ENCODE measurements around the gene ACTL7A. TPM values are rescaled to one million over a fixed set of nuclear protein-coding genes. Genes with fewer than 3 reads are reported as not detected.

ACTL7A gene
- total RNA-seq, 1 experiment from 2014 or later, result not detected

DNA sequence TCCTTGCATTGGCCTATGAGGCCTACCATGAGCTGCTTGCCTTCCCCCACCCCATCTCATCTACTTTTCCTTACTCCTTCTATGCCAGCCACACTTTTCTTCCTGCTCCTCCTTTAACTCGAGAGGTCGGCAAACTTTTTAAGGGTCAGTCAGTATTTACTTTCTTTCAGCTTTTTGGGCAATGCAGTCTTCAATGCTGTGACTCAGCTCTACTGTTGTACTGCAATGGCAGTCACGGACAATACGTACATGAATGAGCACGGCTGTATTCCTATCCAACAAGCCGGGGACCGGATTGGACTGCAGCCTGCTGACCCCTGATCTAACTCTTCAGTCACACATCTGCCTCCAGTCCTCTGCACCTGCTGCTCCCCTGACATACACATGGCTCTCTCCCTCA lies 602 bp upstream of the ACTL7A start:
- Histone ChIP-seq H3K4me3 (no peak overlapping the region), H3K9me3 (no peaks in the 10 kb centered on the region), H3K27me3 (no peaks in the 10 kb centered on the region), H3K36me3 (no peaks in the 10 kb centered on the region)
- no peak for DNase-seq

GRCh38 chr9:108863891-108864290 lies 1.8 kb downstream of the ACTL7A start:
- Histone ChIP-seq H3K9me3 (no peaks in the 10 kb centered on the region), H3K27me3 (no peaks in the 10 kb centered on the region), H3K36me3 (no peaks in the 10 kb centered on the region), H3K4me3 (no peak overlapping the region)
- DNase-seq, result no peak

DNA sequence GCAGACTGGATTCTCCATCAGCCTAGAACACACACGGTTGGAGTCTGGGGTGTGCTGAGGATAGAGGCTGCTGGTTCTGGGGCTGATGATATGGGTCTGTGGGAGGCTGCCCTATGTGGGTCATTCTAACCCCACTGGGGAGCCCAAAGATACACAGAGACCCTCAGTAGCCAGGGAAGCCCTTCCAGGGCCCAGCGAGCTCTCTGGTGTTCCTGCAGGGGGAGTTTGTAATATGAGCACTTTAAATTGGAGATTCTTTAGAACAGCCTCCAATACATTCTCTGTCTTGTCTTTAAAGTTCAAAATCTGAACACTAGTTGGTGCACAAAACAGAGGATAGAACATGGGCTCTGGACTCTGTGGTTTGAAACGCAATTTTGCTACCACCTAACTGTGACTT lies 2.4 kb downstream of the ACTL7A start:
- no peak overlapping the region for H3K4me3 ChIP-seq
- H3K27me3 ChIP-seq, result no peaks in the 10 kb centered on the region
- H3K36me3 ChIP-seq, result no peaks in the 10 kb centered on the region
- no peak for DNase-seq
- H3K9me3 ChIP-seq, result no peaks in the 10 kb centered on the region

- peak; percentile 9 for DNase-seq
- no peaks in the 10 kb centered on the region for H3K27me3 ChIP-seq
- H3K4me3 ChIP-seq, result no peak overlapping the region
- no peaks in the 10 kb centered on the region for H3K36me3 ChIP-seq
- no peaks in the 10 kb centered on the region for H3K9me3 ChIP-seq
These were observed 3.0 kb downstream of the ACTL7A start for GRCh38 chr9:108865037-108865436.

DNA sequence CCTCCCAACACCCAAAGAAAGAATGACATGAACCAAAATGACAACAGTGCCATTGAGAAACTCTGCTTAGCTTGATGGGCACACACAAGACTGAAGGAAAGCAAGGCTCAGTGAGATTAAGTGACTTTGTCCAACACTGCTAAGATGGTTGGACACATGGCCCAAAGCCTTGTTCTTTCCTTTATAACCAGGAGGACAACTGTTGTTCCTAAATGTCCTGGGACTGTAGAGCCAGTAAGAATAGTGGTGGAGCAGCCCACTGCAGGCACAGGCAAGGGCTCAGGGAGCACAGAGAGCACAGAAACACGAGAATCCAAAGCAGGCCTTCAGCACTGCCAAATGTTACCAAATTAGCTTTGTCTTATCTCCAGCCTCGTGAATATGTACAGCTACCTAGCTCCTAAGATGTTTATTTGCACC lies 3.9 kb downstream of the ACTL7A start:
- no peaks in the 10 kb centered on the region for H3K9me3 ChIP-seq
- H3K4me3 ChIP-seq, result no peak overlapping the region
- H3K36me3 ChIP-seq, result peaks cover 4% of the 10 kb centered on the region
- H3K27me3 ChIP-seq, result no peaks in the 10 kb centered on the region
- DNase-seq, result no peak

GRCh38 chr9:108867116-108867515 lies 5.0 kb downstream of the ACTL7A start:
- no peaks in the 10 kb centered on the region for H3K27me3 ChIP-seq
- no peak for DNase-seq
- H3K36me3 ChIP-seq, result peaks cover 15% of the 10 kb centered on the region
- no peaks in the 10 kb centered on the region for H3K9me3 ChIP-seq
- H3K4me3 ChIP-seq, result no peak overlapping the region

- no peaks in the 10 kb centered on the region for H3K27me3 ChIP-seq
- H3K9me3 ChIP-seq, result no peaks in the 10 kb centered on the region
- DNase-seq, result no peak
- peaks cover 18% of the 10 kb centered on the region for H3K36me3 ChIP-seq
- H3K4me3 ChIP-seq, result no peak overlapping the region
These were observed 5.8 kb downstream of the ACTL7A start for GRCh38 chr9:108867829-108868228.

- Histone ChIP-seq H3K4me3 (no peak overlapping the region), H3K36me3 (peaks cover 24% of the 10 kb centered on the region), H3K9me3 (no peaks in the 10 kb centered on the region), H3K27me3 (no peaks in the 10 kb centered on the region)
- no peak for DNase-seq
These were observed 7.1 kb downstream of the ACTL7A start for GRCh38 chr9:108869092-108869725.

- DNase-seq, result no peak
- Histone ChIP-seq H3K9me3 (no peaks in the 10 kb centered on the region), H3K36me3 (peaks cover 38% of the 10 kb centered on the region), H3K4me3 (no peak overlapping the region), H3K27me3 (no peaks in the 10 kb centered on the region)
These were observed 12.2 kb downstream of the ACTL7A start for GRCh38 chr9:108874058-108874788.

GRCh38 chr9:108876425-108876824 lies 14.4 kb downstream of the ACTL7A start:
- H3K27me3 ChIP-seq, result no peaks in the 10 kb centered on the region
- H3K9me3 ChIP-seq, result no peaks in the 10 kb centered on the region
- peaks cover 45% of the 10 kb centered on the region for H3K36me3 ChIP-seq
- H3K4me3 ChIP-seq, result no peak overlapping the region
- no peak for DNase-seq

- Histone ChIP-seq H3K4me3 (no peak overlapping the region), H3K27me3 (no peaks in the 10 kb centered on the region), H3K9me3 (no peaks in the 10 kb centered on the region), H3K36me3 (peaks cover 37% of the 10 kb centered on the region)
- no peak for DNase-seq
These were observed 15.5 kb downstream of the ACTL7A start for GRCh38 chr9:108877524-108877923.

GRCh38 chr9:108880738-108881316 lies 18.8 kb downstream of the ACTL7A start:
- no peak overlapping the region for H3K4me3 ChIP-seq
- H3K36me3 ChIP-seq, result peaks cover 39% of the 10 kb centered on the region
- H3K9me3 ChIP-seq, result no peaks in the 10 kb centered on the region; the same call in 1 of the 2 replicates
- no peak for DNase-seq
- H3K27me3 ChIP-seq, result no peaks in the 10 kb centered on the region

GRCh38 chr9:108882052-108882888 lies 20.2 kb downstream of the ACTL7A start:
- Histone ChIP-seq H3K36me3 (peaks cover 37% of the 10 kb centered on the region), H3K27me3 (no peaks in the 10 kb centered on the region), H3K9me3 (no peaks in the 10 kb centered on the region; the same call in 1 of the 2 replicates), H3K4me3 (no peak overlapping the region)
- no peak for DNase-seq

DNA sequence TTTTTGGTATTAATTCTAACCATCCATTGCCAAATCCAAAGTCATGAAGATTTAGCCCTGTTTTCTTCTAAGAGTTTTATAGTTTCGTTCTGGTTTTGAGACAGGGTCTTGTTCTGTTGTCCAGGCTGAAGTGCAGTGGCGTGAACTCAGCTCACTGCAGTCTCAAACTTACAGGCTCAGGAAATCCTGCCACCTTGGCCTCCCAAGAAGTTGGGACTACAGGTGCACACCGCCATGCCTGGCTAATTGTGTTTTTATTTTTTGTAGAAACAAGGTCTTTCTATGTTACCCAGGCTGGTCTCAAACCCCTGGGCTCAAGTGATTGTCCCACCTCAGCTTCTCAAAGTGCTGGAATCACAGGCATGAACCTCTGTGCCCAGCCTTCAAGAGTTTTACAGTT lies 21.0 kb downstream of the ACTL7A start:
- peaks cover 42% of the 10 kb centered on the region for H3K36me3 ChIP-seq

GRCh38 chr9:108884701-108885100 lies 22.6 kb downstream of the ACTL7A start:
- Histone ChIP-seq H3K36me3 (peaks cover 36% of the 10 kb centered on the region), H3K9me3 (no peaks in the 10 kb centered on the region; the same call in 1 of the 2 replicates), H3K27me3 (no peaks in the 10 kb centered on the region), H3K4me3 (no peak overlapping the region)
- no peak for DNase-seq

More for the DNA sequence above, 21.0 kb downstream of the ACTL7A start:
- DNase-seq, result no peak
- H3K27me3 ChIP-seq, result no peaks in the 10 kb centered on the region
- no peak overlapping the region for H3K4me3 ChIP-seq
- no peaks in the 10 kb centered on the region; the same call in 1 of the 2 replicates for H3K9me3 ChIP-seq

DNA sequence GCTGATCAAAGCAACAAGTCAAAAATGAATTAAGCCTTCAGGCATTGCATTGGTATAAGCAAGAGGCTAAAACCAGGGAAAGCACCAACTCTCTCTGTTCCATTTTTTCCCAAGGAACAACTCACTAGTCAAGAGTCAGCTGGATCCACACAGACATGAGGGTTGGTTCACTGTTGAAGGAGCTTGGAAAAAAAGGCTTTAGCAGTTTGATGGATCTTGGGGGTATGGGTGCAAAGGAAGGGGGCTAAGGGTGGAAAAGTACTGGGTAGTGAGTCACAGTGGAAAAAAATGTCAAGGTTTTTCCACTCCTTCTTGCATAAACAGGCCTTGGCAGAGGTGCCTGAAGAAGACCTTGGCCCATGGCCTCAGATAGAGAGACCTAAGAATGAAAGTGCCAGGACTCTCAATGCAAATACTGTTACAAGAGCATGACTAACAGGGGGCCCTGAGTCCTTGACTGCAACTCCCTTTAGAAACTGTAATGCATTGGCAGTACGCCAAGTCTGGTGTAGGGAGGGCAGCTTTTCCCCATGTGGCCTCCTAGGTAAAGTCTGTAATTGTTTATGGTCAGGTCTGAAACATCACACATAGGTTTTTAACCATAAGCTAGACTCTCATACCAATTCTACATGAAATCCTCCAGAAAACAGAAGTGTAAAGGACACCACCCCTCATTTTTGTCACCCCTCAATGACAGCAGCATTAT lies 23.7 kb downstream of the ACTL7A start:
- Histone ChIP-seq H3K4me3 (no peak overlapping the region), H3K27me3 (no peaks in the 10 kb centered on the region), H3K36me3 (peaks cover 31% of the 10 kb centered on the region), H3K9me3 (no peaks in the 10 kb centered on the region; the same call in 1 of the 2 replicates)
- DNase-seq, result peak; percentile 74

All from MG63 (cell line).